GM18873 (cell line): ENCODE data around the gene ABCD3.
"Not testable (repeated sequence)": the region's sequence is repeated elsewhere in the genome, so short reads cannot be mapped to it uniquely, and the experiment has no call there.

Source experiments
- ATAC-seq: cut with Tn5 transposase; IDR thresholded peaks from one replicate; pipeline ENCODE4 v1.9.1; 2021; ENCODE audit warnings: mild to moderate bottlenecking, moderate library complexity, moderate number of reproducible peaks; ENCODE audit not compliant: unreplicated experiment, low FRiP score

Gene ABCD3

GRCh38 chr1:94543893-94544635 lies 125.9 kb downstream of the ABCD3 start:
- ATAC-seq: no peak

GRCh38 chr1:94544706-94545490 lies 126.7 kb downstream of the ABCD3 start:
- ATAC-seq: no peak

- ATAC-seq: no peak
Measured at GRCh38 chr1:94549706-94550105, 131.5 kb downstream of the ABCD3 start.

GRCh38 chr1:94550396-94550795 lies 132.2 kb downstream of the ABCD3 start:
- ATAC-seq: no peak

GRCh38 chr1:94550800-94551241 lies 132.6 kb downstream of the ABCD3 start:
- ATAC-seq: no peak

GRCh38 chr1:94551449-94551848 lies 133.3 kb downstream of the ABCD3 start:
- no peak for ATAC-seq

GRCh38 chr1:94552071-94552586 lies 133.9 kb downstream of the ABCD3 start:
- no peak for ATAC-seq

GRCh38 chr1:94553323-94553730 lies 135.1 kb downstream of the ABCD3 start:
- ATAC-seq: no peak

- ATAC-seq: no peak
Measured at GRCh38 chr1:94553931-94554330, 135.7 kb downstream of the ABCD3 start.

- ATAC-seq: no peak
Measured at GRCh38 chr1:94554580-94554979, 136.4 kb downstream of the ABCD3 start.

- no peak for ATAC-seq
Measured at GRCh38 chr1:94555091-94555490, 136.9 kb downstream of the ABCD3 start.

- ATAC-seq: no peak
Measured at GRCh38 chr1:94559921-94560320, 141.7 kb downstream of the ABCD3 start.

GRCh38 chr1:94560333-94560732 lies 142.1 kb downstream of the ABCD3 start:
- ATAC-seq: no peak

GRCh38 chr1:94562519-94563260 lies 144.5 kb downstream of the ABCD3 start:
- ATAC-seq: no peak

- no peak for ATAC-seq
Measured at GRCh38 chr1:94565901-94566300, 147.7 kb downstream of the ABCD3 start.

- ATAC-seq: not testable (repeated sequence)
Measured at GRCh38 chr1:94566436-94566835, 148.2 kb downstream of the ABCD3 start.

GRCh38 chr1:94567975-94568607 lies 149.9 kb downstream of the ABCD3 start:
- not testable (repeated sequence) for ATAC-seq
